OCI-LY7 (cell line): ENCODE measurements around the gene KXD1. TPM values are rescaled to one million over a fixed set of nuclear protein-coding genes. Genes with fewer than 3 reads are reported as not detected.

Source experiments
- BruUV-seq: library from RNA; stranded (reverse); fragments of 400-500 nt; replicated peaks from 2 replicates; lab custom pipeline; 2021; lab: Mats Ljungman, UMichigan
- CTCF ChIA-PET: fragments of 300-600 bp; sonication (Branson Sonifier 250); formaldehyde crosslinking; loops from one replicate; lab custom pipeline; 2022; ENCODE audit warnings: antibody characterized with exemption; ENCODE audit not compliant: unreplicated experiment; lab: Charles Lee
- POLR2A ChIA-PET: fragments of 300-600 bp; sonication (Branson Sonifier 250); formaldehyde crosslinking; loops from one replicate; lab custom pipeline; 2022; ENCODE audit warnings: antibody characterized with exemption; lab: Charles Lee
- DNase-seq: peaks from one replicate; pipeline ENCODE4 v3.0.0-alpha.2; 2015; ENCODE audit warnings: low spot score
- H2AFZ ChIP-seq: fragments of 200-600 bp; sonication (generic), shearing (Covaris generic); 2 replicates; pipeline ENCODE4 v1.6.1; 2014; ENCODE audit warnings: mild to moderate bottlenecking, antibody characterized with exemption, low read length, moderate library complexity
- H3K27ac ChIP-seq: fragments of 200-600 bp; sonication (generic); 2 replicates; pipeline ENCODE4 v1.5.1; 2014; ENCODE audit warnings: mixed run types, low read depth, mild to moderate bottlenecking, moderate library complexity, low read length, inconsistent platforms; ENCODE audit not compliant: poor library complexity, severe bottlenecking
- H3K36me3 ChIP-seq: fragments of 200-600 bp; sonication (generic); 2 replicates; pipeline ENCODE4 v1.6.1; 2014; ENCODE audit warnings: mild to moderate bottlenecking, antibody characterized with exemption, low read length, moderate library complexity, mixed read lengths; ENCODE audit not compliant: insufficient read depth
- H3K4me1 ChIP-seq: fragments of 200-600 bp; sonication (generic); 2 replicates; pipeline ENCODE4 v1.5.1; 2014; ENCODE audit warnings: mild to moderate bottlenecking, low read length; ENCODE audit not compliant: insufficient read depth, poor library complexity, severe bottlenecking
- H3K4me2 ChIP-seq: fragments of 200-600 bp; sonication (generic); 2 replicates; pipeline ENCODE4 v1.6.1; 2014; ENCODE audit warnings: mild to moderate bottlenecking, low read length
- H3K4me3 ChIP-seq: fragments of 200-600 bp; sonication (generic); 2 replicates; pipeline ENCODE4 v1.5.1; 2014; ENCODE audit warnings: mild to moderate bottlenecking, low read depth, low read length; ENCODE audit not compliant: poor library complexity, severe bottlenecking
- H3K79me2 ChIP-seq: fragments of 200-600 bp; sonication (generic); 2 replicates; pipeline ENCODE4 v1.6.1; 2016; ENCODE audit warnings: low read depth, mild to moderate bottlenecking, low read length, moderate library complexity, mixed read lengths; ENCODE audit not compliant: insufficient read depth
- H3K9me2 ChIP-seq: fragments of 200-600 bp; sonication (generic); 2 replicates; pipeline ENCODE4 v1.6.1; 2016; ENCODE audit warnings: mild to moderate bottlenecking, low read length, mixed read lengths; ENCODE audit not compliant: insufficient read depth
- H3K9me3 ChIP-seq: fragments of 200-600 bp; sonication (generic); 2 replicates; pipeline ENCODE4 v1.6.1; 2014; ENCODE audit warnings: mild to moderate bottlenecking, mixed run types, low read length, mixed read lengths
- H4K20me1 ChIP-seq: fragments of 200-600 bp; sonication (generic); 2 replicates; pipeline ENCODE4 v1.6.1; 2014; ENCODE audit warnings: mild to moderate bottlenecking, antibody characterized with exemption, low read length, moderate library complexity, mixed read lengths; ENCODE audit not compliant: insufficient read depth
- EZH2phosphoT487 ChIP-seq: fragments of 200-600 bp; sonication (generic); IDR thresholded peaks from 2 replicates; pipeline ENCODE4 v1.6.1; 2018; ENCODE audit warnings: low read depth, borderline replicate concordance, mild to moderate bottlenecking, mixed run types, antibody characterized with exemption, low read length, moderate library complexity, mixed read lengths
- intact Hi-C: fragments of 100-400 bp; cut with micrococcal nuclease; formaldehyde crosslinking; loops from one replicate; pipeline ENCODE4 v1.10.0; 2022; ENCODE audit not compliant: unreplicated experiment
- total RNA-seq, 2 experiments: library from RNA; depleted of rRNA in 1 of 2; stranded (reverse); fragments of >200 nt in 1 of 2; shearing (Covaris generic) in 1 of 2; gene quantifications; 2 replicates each; pipeline ENCODE4 v1.2.3, GENCODE V29; 2014 to 2022
- TF ChIP-seq, protein P1 (sequence below): fragments of 200-600 bp; sonication (generic); conservative IDR thresholded peaks from 2 replicates; pipeline ENCODE4 v1.5.1; 2014; ENCODE audit warnings: mild to moderate bottlenecking, antibody characterized with exemption, low read length, moderate library complexity, mixed read lengths

KXD1 gene
- total RNA-seq, 2 experiments from 2014 or later: 96.7 to 99.8 TPM

DNA sequence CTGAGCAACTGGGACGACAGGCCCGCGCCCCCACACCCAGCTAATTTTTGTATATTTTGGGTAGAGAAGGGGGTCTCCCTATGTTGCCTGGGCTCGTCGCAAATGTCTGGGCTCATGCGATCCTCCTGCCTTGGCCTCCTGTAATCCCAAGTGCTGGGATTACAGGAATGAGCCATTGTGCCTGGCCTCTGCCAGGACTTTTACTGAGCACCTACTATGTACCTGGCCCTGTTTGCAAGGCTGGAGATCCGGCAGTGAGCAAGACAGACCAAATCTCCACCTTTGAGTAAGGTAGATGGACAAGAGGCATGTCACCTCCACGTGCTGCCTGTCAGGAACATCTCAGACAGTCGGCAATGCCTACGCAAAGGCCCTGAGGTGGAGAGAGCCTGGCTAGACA lies 21.2 kb upstream of the KXD1 start:
- Histone ChIP-seq H3K4me2 (no peak overlapping the region), H3K36me3 (peaks cover 66% of the 10 kb centered on the region), H3K27ac (no peak overlapping the region), H3K4me3 (no peak overlapping the region), H3K79me2 (no peaks in the 10 kb centered on the region), H3K4me1 (no peaks in the 10 kb centered on the region), H2AFZ (no peak overlapping the region), H3K9me2 (no peaks in the 10 kb centered on the region), H4K20me1 (no peaks in the 10 kb centered on the region), H3K9me3 (no peaks in the 10 kb centered on the region)
- TF ChIP-seq, protein P1, sequence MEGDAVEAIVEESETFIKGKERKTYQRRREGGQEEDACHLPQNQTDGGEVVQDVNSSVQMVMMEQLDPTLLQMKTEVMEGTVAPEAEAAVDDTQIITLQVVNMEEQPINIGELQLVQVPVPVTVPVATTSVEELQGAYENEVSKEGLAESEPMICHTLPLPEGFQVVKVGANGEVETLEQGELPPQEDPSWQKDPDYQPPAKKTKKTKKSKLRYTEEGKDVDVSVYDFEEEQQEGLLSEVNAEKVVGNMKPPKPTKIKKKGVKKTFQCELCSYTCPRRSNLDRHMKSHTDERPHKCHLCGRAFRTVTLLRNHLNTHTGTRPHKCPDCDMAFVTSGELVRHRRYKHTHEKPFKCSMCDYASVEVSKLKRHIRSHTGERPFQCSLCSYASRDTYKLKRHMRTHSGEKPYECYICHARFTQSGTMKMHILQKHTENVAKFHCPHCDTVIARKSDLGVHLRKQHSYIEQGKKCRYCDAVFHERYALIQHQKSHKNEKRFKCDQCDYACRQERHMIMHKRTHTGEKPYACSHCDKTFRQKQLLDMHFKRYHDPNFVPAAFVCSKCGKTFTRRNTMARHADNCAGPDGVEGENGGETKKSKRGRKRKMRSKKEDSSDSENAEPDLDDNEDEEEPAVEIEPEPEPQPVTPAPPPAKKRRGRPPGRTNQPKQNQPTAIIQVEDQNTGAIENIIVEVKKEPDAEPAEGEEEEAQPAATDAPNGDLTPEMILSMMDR: no peak
- no peak for DNase-seq
- POLR2A ChIA-PET: no interaction called here
- CTCF ChIA-PET: no interaction called here
- BruUV-seq: no TSS peak
- intact Hi-C loops: no loop called here

DNA sequence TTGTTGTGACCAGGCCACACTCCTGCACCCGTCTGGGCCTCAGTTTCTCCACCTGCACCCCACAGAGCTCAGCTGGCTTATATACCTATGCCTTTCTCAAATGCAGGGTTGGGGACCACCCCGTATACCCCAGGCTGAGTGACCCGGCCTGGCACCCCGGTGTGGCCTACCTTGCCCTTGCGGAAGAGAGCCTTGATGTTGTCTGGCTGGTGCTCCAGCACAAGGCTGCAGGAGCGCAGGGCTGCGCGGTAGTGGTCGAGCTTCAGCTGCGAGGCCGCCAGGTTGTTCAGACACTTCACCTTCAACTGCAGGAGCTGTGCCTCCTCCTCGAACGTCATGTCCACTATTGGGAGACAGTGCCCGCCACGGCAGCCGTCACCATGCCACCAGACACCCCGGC lies 20.2 kb upstream of the KXD1 start:
- peaks cover 66% of the 10 kb centered on the region for H3K36me3 ChIP-seq

DNA sequence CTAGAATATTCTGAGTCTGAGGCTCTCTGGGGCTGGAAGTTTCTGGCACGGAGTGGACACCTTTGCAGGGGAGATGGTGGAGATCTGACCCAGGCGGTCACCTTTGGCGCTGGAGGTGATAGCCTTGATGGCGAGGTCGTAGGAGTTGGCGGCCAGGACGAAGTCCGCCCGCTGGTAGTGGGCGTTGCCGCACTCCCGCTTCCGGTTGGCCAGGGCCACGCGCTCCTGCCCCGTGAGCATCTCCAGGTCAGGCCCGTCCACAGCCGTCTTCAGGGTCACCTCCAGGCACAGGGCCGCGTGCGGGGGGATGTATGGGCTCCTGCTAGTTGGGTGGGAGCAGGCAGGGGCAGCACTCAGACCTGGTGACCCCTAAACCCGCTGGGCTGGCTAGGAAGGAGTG lies 19.6 kb upstream of the KXD1 start:
- no peak overlapping the region for H3K27ac ChIP-seq
- POLR2A ChIA-PET: no interaction called here
- peaks cover 12% of the 10 kb centered on the region for H3K79me2 ChIP-seq
- no peaks in the 10 kb centered on the region for H4K20me1 ChIP-seq
- TF ChIP-seq, protein P1: no peak
- no peak for TF ChIP-seq EZH2phosphoT487
- DNase-seq: no peak
- H3K36me3 ChIP-seq: peaks cover 60% of the 10 kb centered on the region
- H3K4me1 ChIP-seq: peaks cover 8% of the 10 kb centered on the region
- no TSS peak for BruUV-seq
- no peak overlapping the region for H3K4me2 ChIP-seq
- CTCF ChIA-PET: interaction anchor here (0.5 kb wide), 1 partner anchor 51 kb away, joined by 3 read pairs; no protein-coding TSS in a partner anchor
- no peak overlapping the region for H2AFZ ChIP-seq
- H3K9me3 ChIP-seq: no peaks in the 10 kb centered on the region
- H3K4me3 ChIP-seq: no peak overlapping the region
- H3K9me2 ChIP-seq: no peaks in the 10 kb centered on the region
- intact Hi-C loops: no loop called here

More for the DNA sequence above, 20.2 kb upstream of the KXD1 start:
- no peaks in the 10 kb centered on the region for H3K9me2 ChIP-seq
- intact Hi-C loops: no loop called here
- BruUV-seq: no TSS peak
- H3K4me3 ChIP-seq: no peak overlapping the region
- no peak for TF ChIP-seq EZH2phosphoT487
- TF ChIP-seq, protein P1: no peak
- H3K4me1 ChIP-seq: peaks cover 7% of the 10 kb centered on the region
- H4K20me1 ChIP-seq: no peaks in the 10 kb centered on the region
- H3K4me2 ChIP-seq: no peak overlapping the region
- H3K27ac ChIP-seq: no peak overlapping the region
- DNase-seq: no peak
- H3K9me3 ChIP-seq: no peaks in the 10 kb centered on the region
- POLR2A ChIA-PET: interaction anchor here (0.6 kb wide), 1 partner anchor 20 kb away, joined by 9 read pairs; no protein-coding TSS in a partner anchor
- no peak overlapping the region for H2AFZ ChIP-seq
- peaks cover 9% of the 10 kb centered on the region for H3K79me2 ChIP-seq
- CTCF ChIA-PET: no interaction called here
